Ascending aorta (tissue), 2 donors: ENCODE data around the gene EPB41L4B. TPM values are rescaled to one million over a fixed set of nuclear protein-coding genes. Genes with fewer than 3 reads are reported as not detected.
"Not testable (repeated sequence)": the region's sequence is repeated elsewhere in the genome, so short reads cannot be mapped to it uniquely, and the experiment has no call there.

ENCODE experiments used
- DNase-seq, 2 donors: peaks; one replicate each; pipeline ENCODE4 v3.0.0-alpha.2; 2019; ENCODE audit warnings: low spot score in 2 of 2
- H3K27ac ChIP-seq, 2 donors: fragments of 200-600 bp; sonication (generic); one replicate each; pipeline ENCODE4 v1.5.1; 2016 to 2017; ENCODE audit warnings: mild to moderate bottlenecking in 1 of 2
- H3K27me3 ChIP-seq: fragments of 200-600 bp; sonication (generic); one replicate; pipeline ENCODE4 v1.5.1; 2017
- H3K36me3 ChIP-seq, 2 donors: fragments of 200-600 bp; sonication (generic); one replicate each; pipeline ENCODE4 v1.5.1; 2016
- H3K4me1 ChIP-seq, 2 donors: fragments of 200-600 bp; sonication (generic); one replicate each; pipeline ENCODE4 v1.5.1; 2016 to 2017; ENCODE audit warnings: mild to moderate bottlenecking in 1 of 2
- H3K4me3 ChIP-seq, 2 donors: fragments of 200-600 bp; sonication (generic); one replicate each; pipeline ENCODE4 v1.5.1; 2016 to 2017; ENCODE audit warnings: mild to moderate bottlenecking in 1 of 2
- H3K9me3 ChIP-seq, 2 donors: fragments of 200-600 bp; sonication (generic); one replicate each; pipeline ENCODE4 v1.5.1; 2016
- intact Hi-C: fragments of 100-400 bp; cut with DNase I; formaldehyde crosslinking; loops from one replicate; pipeline ENCODE4 v1.15.1; 2023
- total RNA-seq: library from RNA; depleted of rRNA; stranded (reverse); fragments of >200 nt; gene quantifications from one replicate; pipeline ENCODE4 v1.1.0, GENCODE V29; 2016
- TF ChIP-seq, protein P1 (sequence below), 3 experiments: fragments of 200-600 bp in 2 of 3; fragments of 450-650 bp in 1 of 3; sonication (generic) in 2 of 3; IDR thresholded peaks; one replicate each; pipeline ENCODE4 v1.5.1; 2016 to 2019; ENCODE audit warnings: antibody characterized with exemption in 3 of 3, mild to moderate bottlenecking in 1 of 3, moderate library complexity in 1 of 3

Gene EPB41L4B
- total RNA-seq, 1 donor from 2014 or later = not detected

DNA sequence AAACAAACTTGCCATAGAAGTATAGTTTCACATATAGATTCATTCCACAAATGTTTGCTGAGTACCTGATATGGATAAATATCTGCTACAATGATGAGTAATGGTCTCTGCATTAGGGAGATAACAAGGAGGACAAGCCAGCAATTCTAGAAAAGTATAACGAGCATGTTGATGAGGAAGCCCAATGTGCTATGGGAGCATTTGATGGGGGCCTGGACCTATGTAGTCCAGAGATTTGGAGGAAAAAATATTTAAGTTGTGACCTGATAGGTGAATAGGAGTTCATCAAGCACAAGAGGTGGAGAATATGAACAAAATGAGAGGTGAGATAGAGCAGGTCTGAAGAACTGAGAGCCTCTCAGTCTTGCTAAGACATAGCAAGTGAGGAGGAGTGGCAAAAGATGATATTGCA, 186.7 kb downstream of the EPB41L4B start:
- no peak for DNase-seq
- TF ChIP-seq, protein P1, sequence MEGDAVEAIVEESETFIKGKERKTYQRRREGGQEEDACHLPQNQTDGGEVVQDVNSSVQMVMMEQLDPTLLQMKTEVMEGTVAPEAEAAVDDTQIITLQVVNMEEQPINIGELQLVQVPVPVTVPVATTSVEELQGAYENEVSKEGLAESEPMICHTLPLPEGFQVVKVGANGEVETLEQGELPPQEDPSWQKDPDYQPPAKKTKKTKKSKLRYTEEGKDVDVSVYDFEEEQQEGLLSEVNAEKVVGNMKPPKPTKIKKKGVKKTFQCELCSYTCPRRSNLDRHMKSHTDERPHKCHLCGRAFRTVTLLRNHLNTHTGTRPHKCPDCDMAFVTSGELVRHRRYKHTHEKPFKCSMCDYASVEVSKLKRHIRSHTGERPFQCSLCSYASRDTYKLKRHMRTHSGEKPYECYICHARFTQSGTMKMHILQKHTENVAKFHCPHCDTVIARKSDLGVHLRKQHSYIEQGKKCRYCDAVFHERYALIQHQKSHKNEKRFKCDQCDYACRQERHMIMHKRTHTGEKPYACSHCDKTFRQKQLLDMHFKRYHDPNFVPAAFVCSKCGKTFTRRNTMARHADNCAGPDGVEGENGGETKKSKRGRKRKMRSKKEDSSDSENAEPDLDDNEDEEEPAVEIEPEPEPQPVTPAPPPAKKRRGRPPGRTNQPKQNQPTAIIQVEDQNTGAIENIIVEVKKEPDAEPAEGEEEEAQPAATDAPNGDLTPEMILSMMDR (IDR thresholded peaks at IDR 0.05) = no peak
- Histone ChIP-seq H3K27me3 (no peaks in the 10 kb centered on the region), H3K4me3 (no peak overlapping the region), H3K9me3 (no peaks in the 10 kb centered on the region), H3K36me3 (no peaks in the 10 kb centered on the region), H3K4me1 (no peaks in the 10 kb centered on the region), H3K27ac (no peak overlapping the region)
- intact Hi-C loops = no loop called here

DNA sequence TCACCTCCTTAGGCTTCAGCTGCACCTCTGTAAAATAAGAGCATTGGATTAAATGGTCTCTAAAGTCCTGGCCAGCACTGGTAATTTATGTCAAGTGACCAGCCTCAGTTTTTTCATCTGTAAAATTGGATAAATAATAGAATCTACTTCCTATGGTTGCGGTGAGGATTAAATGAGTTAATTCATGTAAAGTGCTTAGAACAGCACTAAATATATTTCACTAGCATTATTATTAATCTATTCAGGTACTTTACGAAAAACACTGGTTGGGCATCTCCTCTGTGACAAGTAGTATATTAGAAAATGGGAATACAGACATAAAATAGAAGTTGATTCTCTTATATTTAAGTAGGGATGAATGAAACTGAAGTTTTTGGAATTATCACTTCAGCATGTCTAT, 187.3 kb downstream of the EPB41L4B start:
- H3K27me3 ChIP-seq = no peaks in the 10 kb centered on the region
- H3K36me3 ChIP-seq = no peaks in the 10 kb centered on the region
- DNase-seq = no peak
- H3K4me3 ChIP-seq = no peak overlapping the region
- TF ChIP-seq, protein P1 (IDR thresholded peaks at IDR 0.05) = no peak
- no peaks in the 10 kb centered on the region for H3K9me3 ChIP-seq
- no peak overlapping the region for H3K27ac ChIP-seq
- intact Hi-C loops = no loop called here
- H3K4me1 ChIP-seq = no peaks in the 10 kb centered on the region

DNA sequence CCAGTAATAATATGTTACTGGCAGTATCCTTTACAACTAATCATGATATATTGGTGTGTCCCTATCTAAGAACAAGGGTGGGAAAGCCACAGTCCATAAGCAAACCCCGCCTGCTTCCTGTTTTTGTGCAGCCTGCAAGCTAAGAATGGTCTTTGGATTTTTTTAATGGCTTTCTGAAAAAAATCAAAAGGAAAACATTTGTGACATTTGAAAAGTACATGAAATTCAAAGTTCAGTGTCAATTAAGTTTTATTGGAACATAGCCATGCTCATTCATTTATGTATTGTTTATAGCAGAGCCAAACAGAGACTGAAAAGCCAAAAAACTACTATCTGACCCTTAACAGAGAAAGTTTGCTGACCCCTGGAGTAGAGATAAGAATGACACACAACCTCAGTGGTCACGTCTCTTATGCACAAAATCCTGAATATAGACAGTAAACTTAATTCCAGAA, 188.3 kb downstream of the EPB41L4B start:
- no peak for DNase-seq
- Histone ChIP-seq H3K27ac (no peak overlapping the region), H3K36me3 (no peaks in the 10 kb centered on the region), H3K9me3 (no peaks in the 10 kb centered on the region), H3K4me1 (no peaks in the 10 kb centered on the region), H3K4me3 (no peak overlapping the region), H3K27me3 (no peaks in the 10 kb centered on the region)
- intact Hi-C loops = no loop called here
- TF ChIP-seq, protein P1 (IDR thresholded peaks at IDR 0.05) = no peak

DNA sequence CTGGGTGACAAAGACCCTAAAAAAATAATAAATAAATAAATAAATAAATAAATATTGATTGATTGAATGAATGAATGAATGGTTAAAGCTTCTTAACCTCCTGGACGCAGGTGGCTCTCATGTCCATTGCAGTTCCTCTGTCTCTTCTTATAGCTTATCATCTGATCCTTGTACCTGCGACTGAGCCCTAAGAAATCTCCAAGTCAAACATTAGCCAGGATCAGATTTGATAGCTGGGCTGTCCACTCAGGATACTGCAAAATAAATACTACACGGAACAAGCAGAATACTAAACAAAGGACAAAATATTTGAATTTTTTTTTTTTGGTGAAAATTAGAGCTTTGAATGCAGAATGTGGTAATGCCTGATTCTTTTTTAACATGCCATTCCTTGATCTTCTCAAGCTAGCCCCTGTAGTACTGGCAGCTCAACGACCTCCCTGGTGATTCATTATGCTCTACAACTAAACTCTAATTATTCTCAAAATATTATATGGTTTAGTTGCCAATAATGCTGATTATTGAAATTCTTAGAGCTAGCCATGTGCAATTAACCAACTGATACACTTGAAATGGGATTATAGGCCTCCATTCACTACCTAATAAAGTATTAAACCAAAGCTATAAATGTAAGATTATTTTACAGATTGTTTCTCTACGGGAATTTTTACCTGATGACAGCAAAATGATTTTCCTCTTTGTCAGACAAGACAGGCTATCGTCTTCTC, 191.2 kb downstream of the EPB41L4B start:
- no peaks in the 10 kb centered on the region for H3K4me1 ChIP-seq
- no peak overlapping the region for H3K27ac ChIP-seq
- H3K27me3 ChIP-seq = no peaks in the 10 kb centered on the region
- no peak for DNase-seq
- H3K4me3 ChIP-seq = no peak overlapping the region
- TF ChIP-seq, protein P1 (IDR thresholded peaks at IDR 0.05) = no peak
- intact Hi-C loops = no loop called here
- H3K36me3 ChIP-seq = no peaks in the 10 kb centered on the region
- no peaks in the 10 kb centered on the region for H3K9me3 ChIP-seq

DNA sequence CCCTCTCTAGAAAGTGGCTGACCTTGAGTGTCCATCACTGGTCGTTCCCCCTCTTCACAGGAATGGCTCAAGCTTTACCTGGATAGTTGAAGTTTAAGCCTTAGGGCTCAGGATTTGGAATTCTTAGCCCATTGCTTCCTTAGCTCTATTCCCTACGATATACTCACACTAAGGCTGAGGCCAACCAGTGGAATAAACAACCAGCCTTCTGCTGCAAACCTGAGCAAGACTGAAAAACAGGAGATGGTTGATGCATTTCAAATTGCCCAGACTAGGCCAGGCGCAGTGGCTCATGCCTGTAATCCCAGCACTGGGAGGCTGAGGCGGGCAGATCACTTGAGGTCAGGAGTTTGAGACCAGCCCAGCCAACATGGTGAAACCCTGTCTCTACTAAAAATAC, 194.2 kb downstream of the EPB41L4B start:
- H3K9me3 ChIP-seq, H3K27me3 ChIP-seq, DNase-seq, H3K4me3 ChIP-seq, H3K4me1 ChIP-seq, H3K36me3 ChIP-seq, H3K27ac ChIP-seq, intact Hi-C loops: not testable (repeated sequence)

DNA sequence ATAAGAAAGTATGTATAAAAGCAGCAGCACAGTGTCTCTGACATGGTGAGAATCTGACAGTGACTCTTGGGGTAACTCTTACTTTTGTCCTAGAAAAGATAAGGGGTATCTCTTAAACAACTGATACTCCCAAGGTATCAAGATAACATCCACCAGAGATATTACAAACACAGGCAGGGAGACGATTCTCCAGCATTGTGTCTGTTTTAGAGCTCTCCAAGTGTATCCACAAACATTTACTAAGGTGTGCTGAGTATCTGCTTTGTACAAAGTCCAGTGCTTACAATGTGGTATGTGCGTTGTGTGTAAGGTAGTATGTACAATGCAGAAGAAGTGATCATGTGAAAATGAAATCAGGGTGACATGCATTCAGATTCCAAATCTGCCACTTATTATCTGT, 196.7 kb downstream of the EPB41L4B start:
- peaks cover 0 to 4% of the 10 kb centered on the region in 2 donors for H3K4me1 ChIP-seq
- H3K27ac ChIP-seq = no peak overlapping the region
- TF ChIP-seq, protein P1 (IDR thresholded peaks at IDR 0.05) = no peak
- no peaks in the 10 kb centered on the region for H3K27me3 ChIP-seq
- H3K4me3 ChIP-seq = no peak overlapping the region
- no peaks in the 10 kb centered on the region for H3K36me3 ChIP-seq
- no peaks in the 10 kb centered on the region for H3K9me3 ChIP-seq
- intact Hi-C loops = no loop called here
- no peak for DNase-seq
